ENCODE measurements around the gene TBC1D7.

The TBC1D7 gene

GRCh38 chr6:13263669-13264068 lies 64.7 kb downstream of the TBC1D7 start:
- no peak for DNase-seq

GRCh38 chr6:13262302-13263230 lies 65.8 kb downstream of the TBC1D7 start:
- no peak for DNase-seq

- no peak for DNase-seq
Observed at GRCh38 chr6:13261464-13261994, 66.8 kb downstream of the TBC1D7 start.

GRCh38 chr6:13260831-13261230 lies 67.5 kb downstream of the TBC1D7 start:
- no peak for DNase-seq

GRCh38 chr6:13260101-13260598 lies 68.2 kb downstream of the TBC1D7 start:
- no peak for DNase-seq

GRCh38 chr6:13259393-13259792 lies 68.9 kb downstream of the TBC1D7 start:
- no peak for DNase-seq

- DNase-seq: no peak
Observed at GRCh38 chr6:13256266-13257001, 71.9 kb downstream of the TBC1D7 start.
